ENCODE results near the gene LGALS3BP.

LGALS3BP gene

DNA sequence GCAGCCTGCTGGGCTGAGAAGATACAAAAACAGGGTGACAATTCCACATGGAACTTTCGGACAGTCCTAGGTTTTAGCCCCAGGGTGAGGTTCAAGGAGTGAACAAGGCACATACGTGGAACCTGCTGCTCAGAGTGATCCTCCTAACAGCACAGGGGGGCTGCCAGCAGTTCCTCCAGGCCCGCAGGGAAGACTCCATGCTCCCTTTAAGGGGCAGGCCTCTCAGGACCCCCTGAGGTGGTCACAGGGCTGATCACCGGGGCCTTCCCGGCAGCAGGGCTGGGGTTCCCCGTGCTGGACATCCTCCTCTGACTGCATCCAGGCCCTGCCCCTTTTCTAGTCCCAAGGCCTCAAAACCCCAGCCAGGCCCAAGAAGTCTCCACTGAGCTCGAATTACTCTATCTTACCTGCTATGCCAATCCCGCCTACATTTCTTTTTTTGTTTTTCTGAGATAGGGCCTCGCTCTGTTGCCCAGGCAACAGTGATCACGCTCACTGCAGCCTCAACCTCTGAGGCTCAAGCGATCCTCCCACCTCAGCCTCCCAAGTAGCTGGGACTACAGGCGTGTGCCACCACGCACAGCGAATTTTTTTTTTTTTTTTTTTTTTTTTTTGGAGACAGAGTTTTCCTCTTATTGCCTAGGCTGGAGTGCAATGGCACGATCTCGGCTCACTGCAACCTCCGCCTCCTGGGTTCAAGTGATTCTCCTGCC is 19.5 kb upstream of the LGALS3BP start:
- DNase-seq: no peak

DNA sequence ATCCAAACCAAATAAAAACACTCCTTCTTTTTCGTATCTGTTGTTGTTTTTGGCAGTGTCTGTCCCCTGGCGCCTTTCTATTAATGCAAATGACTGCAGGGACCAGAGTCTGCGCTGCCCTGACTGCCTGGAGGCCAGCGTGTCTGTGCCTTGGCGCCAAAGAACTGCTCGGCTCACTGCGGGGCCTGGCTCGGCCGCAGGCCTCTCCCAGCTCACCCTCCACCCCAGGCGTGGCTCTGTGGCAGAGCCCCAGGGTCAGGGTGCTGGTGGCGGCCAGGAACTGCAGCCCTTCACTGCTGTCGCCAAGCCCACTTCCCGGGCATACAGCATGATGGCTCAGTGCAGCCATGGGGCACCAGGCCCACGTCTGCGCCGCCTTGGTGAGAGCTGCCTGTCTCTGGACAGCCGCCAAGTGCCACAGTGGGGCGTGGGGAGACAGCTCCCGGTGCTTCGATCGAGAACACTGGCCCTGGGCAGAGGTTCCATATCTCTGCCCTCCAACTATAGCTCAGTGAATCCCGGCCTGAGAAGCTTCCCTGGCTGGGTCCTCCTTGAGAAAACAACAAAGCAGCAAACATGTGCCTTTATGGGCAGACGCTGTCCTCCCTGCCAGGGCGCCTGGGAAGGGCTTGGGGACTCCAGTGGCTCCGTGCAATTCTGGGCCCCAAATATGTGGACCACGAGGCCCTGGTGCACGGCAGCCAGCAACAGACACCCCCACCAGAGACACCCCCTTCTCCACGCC is 18.8 kb upstream of the LGALS3BP start:
- DNase-seq: no peak

DNA sequence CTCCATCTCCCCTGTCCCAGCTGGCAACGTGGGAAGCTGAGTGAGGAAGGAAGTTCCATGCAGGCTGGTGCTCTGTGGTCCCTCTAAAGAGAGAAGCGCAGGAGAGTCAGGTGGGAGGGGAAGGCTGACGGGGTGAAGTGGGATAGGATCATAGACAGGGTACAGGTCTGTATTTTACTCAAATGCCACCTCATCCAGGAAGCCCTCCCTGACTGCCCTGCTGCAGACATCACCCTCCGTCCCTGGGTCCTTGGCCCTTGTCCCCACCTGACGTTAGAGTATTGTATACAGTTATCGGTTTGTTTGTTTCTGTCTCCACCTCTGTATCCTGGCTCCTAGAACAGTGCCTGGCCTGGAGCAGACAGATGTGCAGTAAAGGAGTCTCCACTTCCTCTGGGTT is 18.2 kb upstream of the LGALS3BP start:
- DNase-seq: no peak

DNA sequence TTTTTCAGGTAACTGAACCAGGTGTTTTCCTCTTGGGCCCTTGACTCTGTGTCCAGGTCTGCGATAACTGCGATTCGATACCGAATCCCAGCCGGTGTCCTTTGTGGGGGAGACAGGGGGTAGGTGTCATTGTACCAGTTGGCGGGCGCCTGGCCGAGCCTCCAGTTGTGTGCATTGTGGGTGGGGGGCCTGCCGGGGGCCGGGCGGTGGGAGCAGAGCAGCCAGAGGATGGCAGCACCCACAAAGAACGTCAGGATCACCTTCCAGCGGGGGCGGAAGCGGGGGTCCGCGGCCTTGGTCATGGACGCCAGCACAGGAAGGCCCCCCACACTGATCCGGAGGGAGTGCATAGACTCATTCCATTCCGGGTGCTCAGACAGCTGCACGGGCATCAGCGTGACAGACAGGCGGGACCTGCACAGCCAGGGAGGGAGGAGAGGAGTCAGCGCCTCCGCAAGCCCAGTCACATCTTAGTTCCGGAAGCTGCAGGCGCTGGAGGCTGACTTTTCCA is 17.6 kb upstream of the LGALS3BP start:
- no peak for DNase-seq

DNA sequence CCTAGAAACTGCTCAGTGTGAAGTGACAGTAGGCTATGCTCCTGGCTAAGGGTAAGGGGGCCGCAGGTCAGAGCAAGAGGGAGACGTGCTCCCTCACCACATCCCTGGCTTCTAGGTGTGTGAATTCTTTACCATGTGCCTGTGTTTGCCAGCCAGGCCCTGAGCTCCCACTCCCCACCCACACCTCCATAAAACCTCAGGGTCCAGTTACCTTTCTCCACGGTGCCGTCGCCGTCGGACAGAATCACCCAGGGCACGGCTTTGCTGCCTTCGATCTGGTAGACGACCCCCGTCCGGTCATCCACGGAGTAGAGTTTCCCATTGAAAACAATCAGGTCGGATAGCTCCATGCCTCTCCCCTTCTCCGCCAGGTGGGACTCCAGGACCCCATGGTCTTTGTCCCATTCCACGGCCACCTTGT is 17.1 kb upstream of the LGALS3BP start:
- DNase-seq: no peak

DNA sequence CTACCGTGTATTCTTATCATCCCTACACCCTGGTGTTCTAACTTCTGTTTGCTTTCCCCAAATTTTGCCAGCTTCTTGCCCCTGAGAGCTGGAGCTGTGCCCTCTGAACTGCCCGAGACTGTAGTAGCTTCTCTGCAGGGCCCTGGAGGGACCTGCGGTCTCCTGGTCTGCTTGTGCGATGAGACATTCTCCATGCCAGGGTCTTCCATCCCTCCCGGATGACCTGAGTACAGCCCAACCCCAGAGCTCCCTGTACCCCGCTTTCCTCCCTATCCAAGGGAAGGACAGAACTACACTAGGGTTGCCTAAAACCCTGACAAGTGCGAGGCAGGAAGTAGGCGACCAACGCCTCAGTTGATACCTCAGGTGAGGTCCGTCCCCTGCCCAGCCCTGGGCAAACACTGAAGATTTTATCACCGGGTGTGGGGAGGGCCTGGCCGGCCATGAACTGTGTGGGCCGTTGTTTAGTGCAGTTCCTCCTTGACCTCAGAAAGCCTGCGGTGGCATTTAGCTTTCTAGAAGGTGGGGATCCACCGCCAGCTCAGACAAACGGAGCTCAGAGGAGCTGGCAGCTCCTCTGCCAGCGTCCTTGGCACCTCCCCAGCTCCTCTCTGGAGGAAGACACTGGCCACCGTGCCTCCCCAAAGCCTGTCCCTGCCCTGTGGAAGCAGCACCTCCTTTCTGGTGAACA is 16.2 kb upstream of the LGALS3BP start:
- no peak for DNase-seq

DNA sequence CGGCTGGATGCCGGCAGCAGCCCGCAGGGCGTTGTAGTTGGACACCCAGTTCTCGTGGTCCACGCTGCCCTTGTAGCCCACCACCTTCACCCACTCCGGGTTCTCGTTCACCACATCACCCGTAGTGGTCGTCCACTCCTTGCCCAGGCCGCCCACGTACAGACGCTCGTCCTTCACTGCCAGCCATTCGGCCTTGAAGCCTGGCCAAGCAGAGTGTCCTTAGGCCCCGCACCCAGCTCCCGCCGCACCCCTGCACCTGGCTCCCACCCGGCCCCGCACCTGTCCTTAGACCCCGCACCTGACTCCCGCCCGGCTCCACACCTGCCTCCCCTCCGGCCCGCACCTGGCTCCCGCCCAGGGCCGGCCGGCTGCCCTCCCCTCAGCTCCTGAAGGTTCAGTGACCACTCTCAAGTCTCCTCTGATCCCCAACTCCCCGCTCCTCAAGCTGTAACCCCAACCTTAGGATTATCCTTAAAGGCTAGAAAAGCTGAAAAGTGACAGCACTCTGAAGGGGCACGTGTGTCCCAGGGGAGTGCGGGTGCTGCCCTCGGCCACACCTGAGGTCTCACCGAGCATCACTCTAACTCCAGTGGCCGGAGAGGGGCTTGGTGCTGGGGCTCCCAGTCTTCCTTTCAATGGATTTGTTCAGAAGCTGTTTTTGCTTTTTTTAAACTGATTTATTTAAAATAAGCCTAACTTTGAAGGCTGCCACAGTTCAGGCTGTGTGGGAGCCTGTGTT is 15.5 kb upstream of the LGALS3BP start:
- DNase-seq: no peak

DNA sequence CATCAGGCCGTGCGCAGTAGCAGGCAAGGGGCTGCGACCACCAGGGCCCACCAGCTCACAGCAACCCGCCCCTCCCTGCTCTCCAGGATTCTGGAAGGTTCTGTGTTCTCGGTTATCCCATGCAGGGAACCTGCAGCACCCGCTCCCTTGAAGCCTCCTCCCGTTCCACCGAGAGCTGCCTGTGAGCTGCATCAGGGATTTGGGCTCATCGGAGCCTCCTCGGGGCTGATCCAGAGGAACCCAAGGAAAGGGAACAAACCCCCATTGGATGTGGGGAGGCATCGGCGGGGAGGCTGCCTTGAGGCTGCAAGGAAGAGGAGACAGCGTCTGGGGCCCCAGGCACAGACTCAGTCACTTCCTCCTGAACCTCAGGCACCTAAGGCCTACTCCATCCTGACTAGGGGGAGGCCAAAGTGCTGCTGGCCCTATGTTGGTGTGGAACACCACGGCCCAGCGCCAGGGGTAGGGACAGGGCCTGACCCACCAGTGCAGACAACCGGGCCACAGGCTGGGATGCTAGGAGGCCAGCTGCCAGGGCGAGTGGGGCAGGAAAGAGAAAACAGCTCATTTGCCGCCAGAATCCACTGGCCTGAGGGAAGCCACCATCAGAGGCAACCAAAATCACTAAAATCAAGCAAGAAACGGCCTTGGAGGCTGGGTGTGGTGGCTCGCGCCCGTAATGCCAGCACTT is 14.4 kb upstream of the LGALS3BP start:
- no peak for DNase-seq

DNA sequence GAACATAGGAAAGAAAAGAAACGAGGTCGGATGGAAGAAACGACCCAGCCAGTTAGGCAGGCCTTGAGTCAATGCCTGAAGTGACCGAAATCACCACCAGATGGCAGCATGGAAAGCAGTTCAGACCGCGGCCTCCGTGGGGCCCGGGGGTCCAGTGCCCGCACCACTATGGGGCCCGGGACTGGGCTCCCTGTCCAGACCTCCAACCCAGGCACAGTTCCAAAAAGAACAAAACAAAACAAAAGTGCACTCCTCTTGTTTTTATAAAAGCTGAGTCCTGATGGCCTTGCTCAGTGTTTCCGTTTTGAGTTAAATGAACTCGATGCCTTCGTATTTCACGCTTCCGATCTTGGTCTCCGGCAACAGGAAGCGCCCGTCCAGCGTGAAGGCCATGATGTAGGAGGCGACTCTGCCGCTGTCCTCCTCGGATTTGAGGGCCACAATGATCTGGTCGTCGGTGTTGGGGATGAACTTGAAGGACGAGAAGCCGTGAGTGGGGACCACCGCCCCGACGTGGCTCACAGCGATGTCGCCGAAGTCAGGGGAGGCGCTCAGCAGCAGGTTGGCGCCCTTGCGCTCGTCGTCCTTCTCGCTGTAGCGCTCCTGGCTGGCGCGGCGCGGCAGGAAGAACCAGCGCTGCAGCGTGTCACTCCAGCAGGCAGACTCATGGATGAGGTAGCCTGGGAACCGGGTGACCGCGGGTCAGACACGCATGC is 13.7 kb upstream of the LGALS3BP start:
- DNase-seq: no peak

DNA sequence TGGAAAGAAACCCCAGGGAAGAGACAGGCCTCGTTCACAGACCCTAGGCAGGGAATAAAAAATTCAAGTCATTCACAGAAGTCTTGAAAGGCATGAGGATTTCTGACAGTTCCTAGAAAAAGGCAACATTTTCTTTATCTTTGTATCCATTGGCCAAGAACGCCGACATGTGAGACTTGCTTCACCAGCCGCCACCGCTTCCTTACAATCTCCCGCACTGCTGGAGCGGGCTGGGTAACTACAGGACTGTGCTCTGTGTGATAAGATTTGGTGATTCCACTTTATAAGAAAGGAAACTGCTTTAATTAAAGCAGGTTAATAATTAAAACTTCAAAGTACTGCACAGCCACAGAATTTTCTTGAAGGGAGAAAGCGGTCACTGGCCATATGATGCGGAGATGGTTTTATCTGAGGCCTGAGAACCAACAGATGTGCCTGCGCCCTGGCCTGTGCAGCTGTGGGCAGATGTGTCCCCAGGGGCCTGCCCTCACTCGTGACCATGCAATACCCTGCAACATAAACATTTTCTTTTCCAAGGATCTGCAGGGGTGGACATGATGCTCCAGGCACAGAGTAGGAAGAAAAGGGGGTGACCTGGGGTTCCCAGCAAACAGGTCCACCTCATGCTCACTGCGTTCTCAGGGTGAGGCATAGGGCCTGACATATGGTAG is 13.0 kb upstream of the LGALS3BP start:
- DNase-seq: no peak

DNA sequence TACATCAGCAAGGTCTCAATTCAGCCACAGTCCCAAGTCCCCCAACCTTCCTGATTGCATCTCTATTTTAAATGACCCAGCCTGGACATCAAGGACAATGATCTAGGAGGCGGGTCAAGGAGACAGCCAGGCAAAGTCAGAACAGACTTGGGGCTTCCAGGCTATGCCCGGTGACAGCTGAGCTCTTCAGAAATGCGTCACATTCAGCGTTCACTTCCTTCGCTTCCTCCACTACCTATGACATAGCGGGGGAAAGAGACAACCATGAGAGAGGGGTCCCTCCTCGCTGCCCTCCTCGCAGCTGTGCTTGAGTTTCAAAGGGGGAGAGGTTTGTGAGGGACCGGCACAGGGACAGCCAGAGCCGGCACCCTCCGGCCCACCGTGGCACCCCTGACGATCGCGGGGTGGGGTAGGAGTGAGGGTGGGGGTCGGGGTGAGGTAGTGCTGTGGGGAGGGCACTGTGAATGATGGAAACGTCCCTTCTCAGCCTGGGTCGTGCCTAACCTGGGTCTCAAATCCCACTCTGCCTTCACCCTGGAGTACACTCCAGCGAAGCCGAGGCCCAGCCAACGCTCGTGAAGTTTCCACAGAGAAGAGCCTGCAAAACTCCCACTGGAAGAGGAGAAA is 12.3 kb upstream of the LGALS3BP start:
- no peak for DNase-seq

DNA sequence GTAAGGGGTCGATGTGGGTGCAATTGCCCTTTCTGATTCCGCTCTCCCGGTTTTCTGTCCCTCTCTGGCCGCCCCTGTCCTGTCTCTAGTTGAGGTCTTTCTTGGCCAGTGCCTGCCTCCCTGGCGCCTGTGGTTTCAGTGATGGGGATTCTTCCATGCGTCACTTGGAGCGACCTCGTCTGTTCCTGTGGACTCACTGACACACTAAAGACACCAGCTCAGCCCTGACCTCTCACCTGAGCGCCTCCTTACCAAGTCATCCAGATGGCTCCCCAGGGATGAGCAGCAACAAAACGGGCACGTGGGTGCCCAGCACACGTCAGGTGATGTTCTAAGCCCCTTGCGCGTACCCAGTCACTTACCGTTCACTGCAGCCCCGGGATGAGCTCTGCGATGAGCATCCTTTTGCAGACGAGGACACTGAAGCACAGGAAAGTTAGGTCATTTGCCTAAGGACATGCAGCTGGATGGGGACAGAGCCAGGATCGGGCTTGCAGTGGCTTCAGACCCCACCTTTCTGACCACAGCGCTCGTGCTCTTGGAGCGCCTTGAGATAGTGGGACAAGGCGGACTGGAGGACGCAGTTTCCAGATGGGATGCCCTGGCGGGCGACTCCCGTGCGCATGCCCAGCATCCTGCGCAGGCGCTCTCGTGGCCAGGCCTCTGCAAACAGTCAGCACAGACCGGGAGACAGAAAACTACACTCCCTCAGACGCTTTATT is 11.5 kb upstream of the LGALS3BP start:
- no peak for DNase-seq

DNA sequence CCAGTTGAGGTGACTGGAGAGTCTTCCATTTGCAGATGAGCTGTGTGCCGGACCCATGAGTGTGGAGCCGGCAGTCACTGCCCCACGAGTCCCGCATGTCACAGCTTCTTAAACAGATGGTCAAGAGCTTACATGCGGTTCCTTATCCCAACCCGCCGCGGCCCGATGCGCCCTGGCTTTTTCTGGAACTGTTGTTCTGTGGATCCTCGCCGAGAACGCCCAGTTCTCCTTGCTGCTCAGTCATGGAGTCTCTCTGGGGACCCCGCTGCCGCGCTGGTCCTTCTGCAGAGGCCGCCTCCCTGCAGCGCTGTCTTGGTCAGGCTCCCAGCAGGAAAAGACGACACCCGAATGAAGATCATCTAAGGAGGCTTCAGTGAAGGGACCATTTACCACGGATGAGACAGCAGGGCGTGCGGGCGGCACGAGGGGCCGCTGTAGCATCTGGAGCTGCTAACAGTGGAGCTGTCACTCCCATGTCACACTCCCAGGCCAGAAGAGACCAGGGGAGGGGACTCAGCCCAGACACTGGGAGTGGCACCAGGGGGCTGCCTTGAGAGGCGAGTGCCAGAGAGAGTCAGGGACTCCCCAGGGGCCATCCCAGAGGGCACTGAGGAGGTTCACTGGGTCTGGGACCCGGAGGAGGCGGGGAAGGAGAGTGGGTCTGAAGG is 10.8 kb upstream of the LGALS3BP start:
- no peak for DNase-seq

DNA sequence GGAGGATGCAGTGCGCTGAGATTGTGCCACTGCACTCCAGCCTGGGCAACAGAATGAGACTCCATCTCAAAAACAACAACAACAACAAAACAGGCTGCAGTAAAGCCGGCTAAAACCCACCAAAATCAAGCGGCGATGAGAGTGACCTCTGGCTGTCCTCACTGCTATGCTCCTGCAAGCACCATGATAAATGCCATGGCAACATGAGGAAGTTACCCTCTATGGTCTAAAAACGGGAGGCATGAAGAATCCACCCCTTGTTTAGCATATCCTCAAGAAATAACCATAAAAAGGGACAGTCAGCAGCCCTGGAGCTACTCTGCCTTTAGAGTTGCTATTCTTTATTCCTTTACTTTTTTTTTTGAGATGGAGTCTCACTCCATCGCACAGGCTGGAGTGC is 8.4 kb upstream of the LGALS3BP start:
- no peak for DNase-seq

DNA sequence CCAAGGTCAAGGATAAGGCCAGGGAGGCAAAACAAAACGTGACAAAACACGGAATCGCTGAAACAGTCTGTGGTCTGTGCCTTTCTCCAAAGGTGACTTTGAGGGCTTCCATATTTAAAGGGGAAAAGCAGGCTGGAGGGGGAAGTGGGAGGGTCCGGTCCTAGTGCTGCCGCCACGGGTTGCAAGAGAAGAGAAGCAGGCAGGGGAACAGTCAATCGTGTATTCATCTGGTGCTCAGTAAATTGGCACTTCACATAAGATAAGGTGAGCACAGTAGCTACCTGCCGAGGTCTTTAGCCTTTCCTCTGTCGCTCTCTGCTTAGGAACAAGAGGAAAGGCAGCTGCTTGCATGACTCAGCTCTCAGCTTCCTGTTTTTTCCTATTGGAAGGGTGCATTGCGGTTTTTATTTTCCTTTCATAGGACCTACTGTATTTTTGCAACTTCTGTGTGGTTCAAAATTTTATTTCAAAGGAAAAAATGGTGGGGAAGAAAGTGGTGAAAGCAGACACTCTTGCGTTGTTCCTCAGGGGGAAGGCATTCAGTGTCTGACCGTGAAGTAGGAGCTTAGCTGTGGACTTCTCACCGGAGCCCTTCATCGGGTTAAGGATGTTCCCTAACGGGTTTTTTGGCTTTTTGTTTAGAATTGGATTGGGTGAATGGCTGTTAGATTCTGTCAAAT is 7.1 kb upstream of the LGALS3BP start:
- no peak for DNase-seq

DNA sequence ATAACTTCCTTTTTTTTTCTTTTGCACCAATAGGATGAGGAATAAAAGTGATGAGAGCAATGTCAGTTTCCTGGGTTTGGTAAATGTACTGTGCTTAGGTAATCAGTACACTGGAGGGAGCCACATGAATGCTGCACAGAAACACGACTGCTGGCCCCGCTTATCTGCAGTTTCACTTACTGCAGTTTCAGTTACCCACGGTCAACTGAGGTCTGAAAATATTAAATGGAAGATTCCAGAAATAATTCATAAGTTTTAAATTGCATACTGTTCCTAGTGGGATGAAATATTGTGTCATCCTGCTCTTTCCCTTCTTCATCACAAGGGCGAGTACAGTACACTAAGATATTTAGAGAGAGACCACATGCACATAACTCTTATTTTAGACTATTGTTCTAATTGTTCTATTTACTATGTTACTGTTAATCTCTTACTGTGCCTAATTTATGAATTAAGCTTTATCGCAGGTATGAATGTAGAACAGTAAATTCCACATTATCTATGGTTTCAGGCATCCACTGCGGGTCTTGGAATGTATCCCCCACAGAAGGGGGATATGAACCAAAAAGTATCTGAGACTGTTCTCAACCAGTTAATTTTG is 6.4 kb upstream of the LGALS3BP start:
- DNase-seq: no peak

DNA sequence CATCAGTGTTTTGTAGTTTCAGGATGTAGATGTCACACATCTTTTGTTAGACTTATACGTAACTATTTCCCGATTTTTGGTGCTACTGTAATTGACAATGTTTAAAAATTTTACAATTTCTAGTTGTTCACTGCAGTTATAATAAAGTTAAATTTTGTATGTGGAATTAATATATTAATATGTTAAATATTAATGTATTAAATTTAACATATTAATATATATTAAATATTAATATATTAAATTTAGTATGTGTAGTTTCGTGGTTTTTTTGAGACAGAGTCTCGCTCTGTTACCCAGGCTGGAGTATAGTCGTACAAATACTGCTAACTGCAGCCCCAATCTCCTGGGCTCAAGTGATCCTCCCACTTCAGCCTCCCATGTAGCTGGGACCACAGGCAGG is 5.7 kb upstream of the LGALS3BP start:
- DNase-seq: no peak
